ENCODE data around the gene LMX1B. TPM values are rescaled to one million over a fixed set of nuclear protein-coding genes. Genes with fewer than 3 reads are reported as not detected.
"Not testable (repeated sequence)": the region's sequence is repeated elsewhere in the genome, so short reads cannot be mapped to it uniquely, and the experiment has no call there.

Gene LMX1B
- polyA plus RNA-seq, 2 donors: 0.01 to 0.02 TPM

- H3K27me3 ChIP-seq (ENCODE audit: control insufficient read depth in 1 of 2, insufficient read depth in 2 of 2, low read length in 2 of 2); H3K4me3 ChIP-seq (ENCODE audit: low read depth in 1 of 2, low read length in 2 of 2); H3K9me3 ChIP-seq (ENCODE audit: control insufficient read depth in 2 of 2, insufficient read depth in 1 of 2, low read depth in 1 of 2, low read length in 1 of 2); H3K36me3 ChIP-seq (ENCODE audit: control insufficient read depth in 2 of 2, insufficient read depth in 2 of 2, low read length in 1 of 2); H3K27ac ChIP-seq (ENCODE audit: low read depth in 2 of 2, low read length in 1 of 2): not testable (repeated sequence)
- WGBS, 2 donors: 87 to 93% methylated on average over 10 of the region's 10 CpGs
- H3K4me1 ChIP-seq (ENCODE audit: control insufficient read depth in 2 of 2, insufficient read depth in 2 of 2, low read length in 1 of 2): peaks cover 6 to 12% of the 10 kb centered on the region in 2 donors
These were observed 94.0 kb downstream of the LMX1B start for GRCh38 chr9:126707712-126708111.

DNA sequence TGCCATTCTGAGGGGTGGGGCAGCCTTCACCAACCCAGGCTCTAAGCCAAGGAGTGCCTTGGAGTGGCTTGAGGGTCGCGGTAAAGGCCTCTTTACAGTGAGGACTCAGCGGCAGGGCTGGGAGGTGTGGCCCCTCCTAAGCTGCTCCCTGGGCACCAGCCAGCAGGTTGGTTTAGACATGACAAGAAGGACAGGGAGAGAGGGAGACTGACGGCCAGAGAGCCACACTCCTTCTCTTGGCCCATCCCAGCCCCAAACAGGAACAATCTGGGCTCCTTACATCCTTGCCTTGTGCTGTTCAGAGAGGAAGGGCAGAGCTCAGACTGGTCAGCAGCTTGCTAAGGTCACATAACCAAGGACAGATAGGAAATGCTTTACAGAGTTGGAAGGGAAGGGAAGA is 94.5 kb downstream of the LMX1B start:
- Histone ChIP-seq H3K4me3 (ENCODE audit: low read depth in 1 of 2, low read length in 2 of 2) (no peak overlapping the region), H3K27me3 (ENCODE audit: control insufficient read depth in 1 of 2, insufficient read depth in 2 of 2, low read length in 2 of 2) (no peaks in the 10 kb centered on the region)
- WGBS, 2 donors: 43 to 56% methylated on average over 4 of the region's 4 CpGs

DNA sequence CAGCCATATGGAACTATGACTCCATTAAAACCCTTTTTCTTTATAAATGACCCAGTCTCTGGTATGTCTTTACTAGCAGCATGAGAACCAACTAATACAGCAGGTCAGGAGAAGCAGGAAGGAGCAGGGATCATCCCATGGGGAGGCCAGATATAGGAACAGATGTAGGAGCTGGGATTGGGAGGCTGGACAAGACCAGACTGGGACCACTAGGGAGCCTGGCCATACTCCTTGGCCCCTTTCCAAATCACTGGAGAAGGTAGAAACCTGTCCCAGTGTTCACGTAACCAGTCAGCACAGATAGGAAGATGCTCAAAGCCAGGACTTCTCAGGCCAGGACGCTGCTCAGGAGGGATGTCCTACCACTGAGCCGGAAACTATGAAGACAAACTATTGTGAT is 95.5 kb downstream of the LMX1B start:
- no peak overlapping the region for H3K4me3 ChIP-seq (ENCODE audit: low read depth in 1 of 2, low read length in 2 of 2)
- H3K4me1 ChIP-seq (ENCODE audit: control insufficient read depth in 2 of 2, insufficient read depth in 2 of 2, low read length in 1 of 2): peaks cover 6 to 11% of the 10 kb centered on the region in 2 donors
- no peaks in the 10 kb centered on the region for H3K27me3 ChIP-seq (ENCODE audit: control insufficient read depth in 1 of 2, insufficient read depth in 2 of 2, low read length in 2 of 2)
- 89 to 93% methylated on average over 3 of the region's 3 CpGs for WGBS, 2 donors
- H3K27ac ChIP-seq (ENCODE audit: low read depth in 2 of 2, low read length in 1 of 2): no peak overlapping the region
- no peaks in the 10 kb centered on the region for H3K36me3 ChIP-seq (ENCODE audit: control insufficient read depth in 2 of 2, insufficient read depth in 2 of 2, low read length in 1 of 2)
- no peaks in the 10 kb centered on the region for H3K9me3 ChIP-seq (ENCODE audit: control insufficient read depth in 2 of 2, insufficient read depth in 1 of 2, low read depth in 1 of 2, low read length in 1 of 2)

More for the DNA sequence above, 94.5 kb downstream of the LMX1B start:
- H3K4me1 ChIP-seq (ENCODE audit: control insufficient read depth in 2 of 2, insufficient read depth in 2 of 2, low read length in 1 of 2): peaks cover 6 to 12% of the 10 kb centered on the region in 2 donors
- H3K9me3 ChIP-seq (ENCODE audit: control insufficient read depth in 2 of 2, insufficient read depth in 1 of 2, low read depth in 1 of 2, low read length in 1 of 2): no peaks in the 10 kb centered on the region
- H3K36me3 ChIP-seq (ENCODE audit: control insufficient read depth in 2 of 2, insufficient read depth in 2 of 2, low read length in 1 of 2): no peaks in the 10 kb centered on the region
- H3K27ac ChIP-seq (ENCODE audit: low read depth in 2 of 2, low read length in 1 of 2): no peak overlapping the region

GRCh38 chr9:126715382-126715781 is 101.7 kb downstream of the LMX1B start:
- peaks cover 0 to 3% of the 10 kb centered on the region in 2 donors for H3K4me1 ChIP-seq (ENCODE audit: control insufficient read depth in 2 of 2, insufficient read depth in 2 of 2, low read length in 1 of 2)
- H3K27ac ChIP-seq (ENCODE audit: low read depth in 2 of 2, low read length in 1 of 2): no peak overlapping the region
- H3K36me3 ChIP-seq (ENCODE audit: control insufficient read depth in 2 of 2, insufficient read depth in 2 of 2, low read length in 1 of 2): no peaks in the 10 kb centered on the region
- H3K9me3 ChIP-seq (ENCODE audit: control insufficient read depth in 2 of 2, insufficient read depth in 1 of 2, low read depth in 1 of 2, low read length in 1 of 2): no peaks in the 10 kb centered on the region
- H3K4me3 ChIP-seq (ENCODE audit: low read depth in 1 of 2, low read length in 2 of 2): no peak overlapping the region
- H3K27me3 ChIP-seq (ENCODE audit: control insufficient read depth in 1 of 2, insufficient read depth in 2 of 2, low read length in 2 of 2): no peaks in the 10 kb centered on the region

- H3K27ac ChIP-seq (ENCODE audit: low read depth in 2 of 2, low read length in 1 of 2); H3K4me3 ChIP-seq (ENCODE audit: low read depth in 1 of 2, low read length in 2 of 2); H3K36me3 ChIP-seq (ENCODE audit: control insufficient read depth in 2 of 2, insufficient read depth in 2 of 2, low read length in 1 of 2); H3K27me3 ChIP-seq (ENCODE audit: control insufficient read depth in 1 of 2, insufficient read depth in 2 of 2, low read length in 2 of 2); H3K9me3 ChIP-seq (ENCODE audit: control insufficient read depth in 2 of 2, insufficient read depth in 1 of 2, low read depth in 1 of 2, low read length in 1 of 2); H3K4me1 ChIP-seq (ENCODE audit: control insufficient read depth in 2 of 2, insufficient read depth in 2 of 2, low read length in 1 of 2): not testable (repeated sequence)
- 91 to 92% methylated on average over 5 of the region's 5 CpGs for WGBS, 2 donors
These were observed 103.7 kb downstream of the LMX1B start for GRCh38 chr9:126717441-126717840.

- Histone ChIP-seq H3K4me1 (ENCODE audit: control insufficient read depth in 2 of 2, insufficient read depth in 2 of 2, low read length in 1 of 2) (peaks cover 2 to 8% of the 10 kb centered on the region in 2 donors), H3K4me3 (ENCODE audit: low read depth in 1 of 2, low read length in 2 of 2) (no peak overlapping the region), H3K27ac (ENCODE audit: low read depth in 2 of 2, low read length in 1 of 2) (no peak overlapping the region), H3K9me3 (ENCODE audit: control insufficient read depth in 2 of 2, insufficient read depth in 1 of 2, low read depth in 1 of 2, low read length in 1 of 2) (no peaks in the 10 kb centered on the region), H3K36me3 (ENCODE audit: control insufficient read depth in 2 of 2, insufficient read depth in 2 of 2, low read length in 1 of 2) (no peaks in the 10 kb centered on the region), H3K27me3 (ENCODE audit: control insufficient read depth in 1 of 2, insufficient read depth in 2 of 2, low read length in 2 of 2) (no peaks in the 10 kb centered on the region)
- WGBS, 2 donors: 14 to 19% methylated on average over 4 to 6 of the region's 6 CpGs
These were observed 105.9 kb downstream of the LMX1B start for GRCh38 chr9:126719618-126720031.

GRCh38 chr9:126720036-126720435 is 106.3 kb downstream of the LMX1B start:
- H3K4me1 ChIP-seq (ENCODE audit: control insufficient read depth in 2 of 2, insufficient read depth in 2 of 2, low read length in 1 of 2): peaks cover 2 to 8% of the 10 kb centered on the region in 2 donors
- no peak overlapping the region for H3K27ac ChIP-seq (ENCODE audit: low read depth in 2 of 2, low read length in 1 of 2)
- H3K9me3 ChIP-seq (ENCODE audit: control insufficient read depth in 2 of 2, insufficient read depth in 1 of 2, low read depth in 1 of 2, low read length in 1 of 2): no peaks in the 10 kb centered on the region
- no peaks in the 10 kb centered on the region for H3K27me3 ChIP-seq (ENCODE audit: control insufficient read depth in 1 of 2, insufficient read depth in 2 of 2, low read length in 2 of 2)
- WGBS, 2 donors: 77 to 78% methylated on average over 5 of the region's 5 CpGs
- H3K36me3 ChIP-seq (ENCODE audit: control insufficient read depth in 2 of 2, insufficient read depth in 2 of 2, low read length in 1 of 2): no peaks in the 10 kb centered on the region
- no peak overlapping the region for H3K4me3 ChIP-seq (ENCODE audit: low read depth in 1 of 2, low read length in 2 of 2)

- H3K36me3 ChIP-seq (ENCODE audit: control insufficient read depth in 2 of 2, insufficient read depth in 2 of 2, low read length in 1 of 2): no peaks in the 10 kb centered on the region
- H3K27ac ChIP-seq (ENCODE audit: low read depth in 2 of 2, low read length in 1 of 2): no peak overlapping the region
- no peaks in the 10 kb centered on the region for H3K27me3 ChIP-seq (ENCODE audit: control insufficient read depth in 1 of 2, insufficient read depth in 2 of 2, low read length in 2 of 2)
- 77 to 81% methylated on average over 19 of the region's 19 CpGs for WGBS, 2 donors
- H3K4me3 ChIP-seq (ENCODE audit: low read depth in 1 of 2, low read length in 2 of 2): no peak overlapping the region
- H3K9me3 ChIP-seq (ENCODE audit: control insufficient read depth in 2 of 2, insufficient read depth in 1 of 2, low read depth in 1 of 2, low read length in 1 of 2): no peaks in the 10 kb centered on the region
- peaks cover 2 to 8% of the 10 kb centered on the region in 2 donors for H3K4me1 ChIP-seq (ENCODE audit: control insufficient read depth in 2 of 2, insufficient read depth in 2 of 2, low read length in 1 of 2)
These were observed 107.2 kb downstream of the LMX1B start for GRCh38 chr9:126720661-126721563.

DNA sequence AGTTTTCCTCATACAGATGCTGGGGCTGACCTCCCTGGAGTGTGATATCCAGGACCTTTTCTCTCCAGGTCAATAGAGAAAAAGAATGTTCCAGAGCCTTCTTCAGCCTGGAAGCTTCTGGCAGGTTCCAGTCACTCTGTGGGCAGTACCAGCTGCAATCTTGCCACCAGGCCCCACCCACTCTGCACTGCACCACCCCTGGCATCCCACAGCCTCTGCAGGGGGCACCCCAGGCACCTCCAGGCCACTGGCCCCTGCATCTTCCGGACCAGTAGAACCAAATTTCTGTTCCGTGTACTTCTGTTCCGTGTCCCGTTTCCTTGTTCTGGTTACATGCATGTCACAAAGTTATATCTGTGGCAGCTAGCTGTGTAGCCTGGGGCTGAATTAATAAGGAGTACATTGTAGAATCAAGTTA is 107.8 kb downstream of the LMX1B start:
- H3K36me3 ChIP-seq (ENCODE audit: control insufficient read depth in 2 of 2, insufficient read depth in 2 of 2, low read length in 1 of 2): no peaks in the 10 kb centered on the region
- no peak overlapping the region for H3K27ac ChIP-seq (ENCODE audit: low read depth in 2 of 2, low read length in 1 of 2)
- no peaks in the 10 kb centered on the region for H3K27me3 ChIP-seq (ENCODE audit: control insufficient read depth in 1 of 2, insufficient read depth in 2 of 2, low read length in 2 of 2)
- 77 to 82% methylated on average over 4 of the region's 4 CpGs for WGBS, 2 donors
- peaks cover 2 to 8% of the 10 kb centered on the region in 2 donors for H3K4me1 ChIP-seq (ENCODE audit: control insufficient read depth in 2 of 2, insufficient read depth in 2 of 2, low read length in 1 of 2)
- H3K9me3 ChIP-seq (ENCODE audit: control insufficient read depth in 2 of 2, insufficient read depth in 1 of 2, low read depth in 1 of 2, low read length in 1 of 2): no peaks in the 10 kb centered on the region
- no peak overlapping the region for H3K4me3 ChIP-seq (ENCODE audit: low read depth in 1 of 2, low read length in 2 of 2)

Data from esophagus (tissue), 2 donors.